ENCODE results near the gene MBD3L4.
"Not testable (repeated sequence)": the region's sequence is repeated elsewhere in the genome, so short reads cannot be mapped to it uniquely, and the experiment has no call there.

MBD3L4 gene

DNA sequence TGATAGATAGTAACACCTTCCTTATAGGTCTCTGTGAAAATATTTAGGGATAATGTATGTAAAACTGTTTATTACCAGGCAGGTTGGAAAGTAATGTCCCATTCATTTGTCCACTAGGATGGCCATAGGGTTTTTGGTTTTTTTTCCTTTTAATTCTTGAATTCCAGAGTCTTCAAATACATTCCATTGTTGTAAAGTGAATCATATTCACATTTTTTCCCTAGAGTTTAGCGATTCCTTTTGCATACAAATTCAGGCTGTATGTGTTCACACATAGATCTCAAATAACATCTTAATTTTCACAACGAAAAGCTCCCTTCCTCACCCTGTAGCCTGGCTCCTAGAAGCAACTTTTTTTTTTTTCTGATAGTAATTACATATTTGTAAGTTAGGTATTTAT lies 27.7 kb upstream of the MBD3L4 start:
- peaks cover 7% of the 10 kb centered on the region for H3K9me3 ChIP-seq (ENCODE audit: control insufficient read depth, low read length)
- H3K27ac ChIP-seq (ENCODE audit: low read depth, low read length, severe bottlenecking) = no peak overlapping the region
- no peak overlapping the region for H3K4me3 ChIP-seq (ENCODE audit: extremely low read depth, insufficient read depth, low read length, poor library complexity, severe bottlenecking)
- no peaks in the 10 kb centered on the region for H3K4me1 ChIP-seq (ENCODE audit: control insufficient read depth, insufficient read depth, low read length, poor library complexity, severe bottlenecking)
- H3K36me3 ChIP-seq (ENCODE audit: control insufficient read depth, insufficient read depth, low read length) = peaks cover 21% of the 10 kb centered on the region
- whole genome bisulfite sequencing, 2 experiments (ENCODE audit: insufficient coverage in 2 of 2) = 83 to 100% methylated on average over 1 of the region's 2 CpGs

DNA sequence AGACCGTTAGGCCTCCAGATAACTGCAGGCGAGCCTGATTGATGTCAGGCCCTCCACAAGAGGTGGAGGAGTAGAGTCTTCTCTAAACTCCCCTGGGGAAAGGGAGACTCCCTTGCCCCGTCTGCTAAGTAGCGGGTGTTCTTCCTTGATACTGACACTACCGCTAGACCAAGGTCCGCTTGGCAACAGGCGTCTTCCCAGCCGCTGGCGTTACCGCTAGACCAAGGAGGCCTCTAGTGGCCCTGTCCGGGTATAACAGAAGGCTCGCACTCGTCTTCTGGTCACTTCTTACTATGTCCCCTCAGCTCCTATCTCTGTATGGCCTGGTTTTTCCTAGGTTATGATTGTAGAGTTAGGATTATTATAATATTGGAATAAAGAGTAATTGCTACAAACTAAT lies 27.1 kb upstream of the MBD3L4 start:
- 40 to 52% methylated on average over 9 to 11 of the region's 13 CpGs for WGBS, 2 experiments (ENCODE audit: insufficient coverage in 2 of 2)
- not testable (repeated sequence) for H3K9me3 ChIP-seq (ENCODE audit: control insufficient read depth, low read length); H3K4me1 ChIP-seq (ENCODE audit: control insufficient read depth, insufficient read depth, low read length, poor library complexity, severe bottlenecking); H3K4me3 ChIP-seq (ENCODE audit: extremely low read depth, insufficient read depth, low read length, poor library complexity, severe bottlenecking); H3K27ac ChIP-seq (ENCODE audit: low read depth, low read length, severe bottlenecking)
- H3K36me3 ChIP-seq (ENCODE audit: control insufficient read depth, insufficient read depth, low read length) = peaks cover 16% of the 10 kb centered on the region

DNA sequence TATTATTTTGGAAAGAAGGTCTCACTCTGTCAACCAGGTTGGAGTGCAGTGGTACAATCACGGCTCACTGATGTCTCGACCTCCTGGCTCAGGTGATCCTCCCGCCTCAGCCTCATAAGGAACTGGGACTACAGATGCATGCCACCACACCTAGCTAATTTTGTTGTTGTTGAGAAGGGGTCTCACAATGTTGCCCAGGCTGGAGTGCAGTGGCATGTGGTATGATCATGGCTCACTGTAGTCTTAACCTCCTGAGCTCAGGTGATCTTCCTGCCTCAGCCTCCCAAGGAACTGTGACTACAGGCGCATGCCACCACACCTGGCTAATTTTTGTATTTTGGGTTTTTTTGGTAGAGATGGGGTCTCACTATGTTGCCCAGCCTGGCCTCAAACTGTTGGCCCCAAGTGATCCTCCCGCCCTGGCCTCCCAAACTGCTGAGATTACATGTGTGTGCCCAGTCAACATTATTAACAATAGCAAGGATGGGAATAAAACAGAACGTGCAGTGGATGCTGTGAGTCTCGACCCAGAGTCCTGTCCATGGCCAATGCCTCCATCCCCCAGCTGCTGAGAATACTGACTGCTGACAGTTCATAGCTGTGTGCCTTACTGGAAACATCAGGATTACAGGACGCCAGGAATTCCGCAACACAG lies 23.9 kb upstream of the MBD3L4 start:
- Histone ChIP-seq H3K4me3 (ENCODE audit: extremely low read depth, insufficient read depth, low read length, poor library complexity, severe bottlenecking) (no peak overlapping the region), H3K27ac (ENCODE audit: low read depth, low read length, severe bottlenecking) (no peak overlapping the region), H3K4me1 (ENCODE audit: control insufficient read depth, insufficient read depth, low read length, poor library complexity, severe bottlenecking) (no peaks in the 10 kb centered on the region), H3K36me3 (ENCODE audit: control insufficient read depth, insufficient read depth, low read length) (no peaks in the 10 kb centered on the region), H3K9me3 (ENCODE audit: control insufficient read depth, low read length) (peaks cover 7% of the 10 kb centered on the region)
- 81 to 92% methylated on average over 6 to 8 of the region's 9 CpGs for WGBS, 2 experiments (ENCODE audit: insufficient coverage in 2 of 2)

DNA sequence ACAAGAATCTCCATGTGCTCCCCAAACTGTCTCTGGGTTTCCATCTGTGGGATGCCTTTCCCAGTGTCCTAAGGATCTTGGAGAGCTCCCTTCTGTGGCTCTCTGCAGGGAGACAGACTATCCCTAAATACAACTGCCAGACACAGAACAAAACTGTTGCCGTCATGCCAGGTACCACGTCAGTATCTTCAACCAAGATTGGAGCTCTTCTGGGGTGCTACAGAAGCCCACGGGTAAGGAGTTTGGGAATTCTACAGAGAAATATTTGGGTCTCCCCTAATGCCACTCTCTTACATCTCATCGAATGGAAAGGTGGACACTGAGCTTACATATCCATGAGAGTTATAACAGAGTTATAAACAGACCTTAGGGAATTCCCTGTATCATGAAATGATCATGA lies 23.4 kb upstream of the MBD3L4 start:
- Histone ChIP-seq H3K9me3 (ENCODE audit: control insufficient read depth, low read length) (peaks cover 4% of the 10 kb centered on the region), H3K4me3 (ENCODE audit: extremely low read depth, insufficient read depth, low read length, poor library complexity, severe bottlenecking) (no peak overlapping the region), H3K4me1 (ENCODE audit: control insufficient read depth, insufficient read depth, low read length, poor library complexity, severe bottlenecking) (no peaks in the 10 kb centered on the region), H3K36me3 (ENCODE audit: control insufficient read depth, insufficient read depth, low read length) (no peaks in the 10 kb centered on the region), H3K27ac (ENCODE audit: low read depth, low read length, severe bottlenecking) (no peak overlapping the region)
- 76 to 80% methylated on average over 3 of the region's 4 CpGs for WGBS, 2 experiments (ENCODE audit: insufficient coverage in 2 of 2)

DNA sequence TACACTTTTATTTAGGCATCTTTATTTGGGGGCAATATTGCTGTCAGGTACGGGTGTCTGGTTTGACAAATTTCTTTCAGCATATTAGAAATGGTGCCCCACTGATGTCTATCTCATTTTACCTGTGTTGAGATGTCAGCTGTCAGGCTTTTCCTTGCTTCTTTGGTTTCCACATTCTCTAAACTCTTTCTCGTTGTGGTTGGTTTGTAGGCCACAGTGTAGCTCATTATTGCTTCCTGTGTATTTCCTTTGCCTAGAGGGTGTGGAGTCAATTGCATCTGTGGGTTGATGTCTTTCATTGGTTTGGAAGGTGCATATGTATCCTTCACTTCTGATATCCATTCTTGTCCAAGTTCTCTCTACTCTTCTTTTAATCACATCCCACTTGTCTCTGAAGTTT lies 20.0 kb upstream of the MBD3L4 start:
- H3K4me3 ChIP-seq (ENCODE audit: extremely low read depth, insufficient read depth, low read length, poor library complexity, severe bottlenecking); H3K4me1 ChIP-seq (ENCODE audit: control insufficient read depth, insufficient read depth, low read length, poor library complexity, severe bottlenecking); H3K9me3 ChIP-seq (ENCODE audit: control insufficient read depth, low read length); H3K36me3 ChIP-seq (ENCODE audit: control insufficient read depth, insufficient read depth, low read length); H3K27ac ChIP-seq (ENCODE audit: low read depth, low read length, severe bottlenecking): not testable (repeated sequence)
- 80% methylated on average over 1 of the region's 2 CpGs; no CpG with 5 or more reads in 1 of the 2 experiments for WGBS, 2 experiments (ENCODE audit: insufficient coverage in 2 of 2)

DNA sequence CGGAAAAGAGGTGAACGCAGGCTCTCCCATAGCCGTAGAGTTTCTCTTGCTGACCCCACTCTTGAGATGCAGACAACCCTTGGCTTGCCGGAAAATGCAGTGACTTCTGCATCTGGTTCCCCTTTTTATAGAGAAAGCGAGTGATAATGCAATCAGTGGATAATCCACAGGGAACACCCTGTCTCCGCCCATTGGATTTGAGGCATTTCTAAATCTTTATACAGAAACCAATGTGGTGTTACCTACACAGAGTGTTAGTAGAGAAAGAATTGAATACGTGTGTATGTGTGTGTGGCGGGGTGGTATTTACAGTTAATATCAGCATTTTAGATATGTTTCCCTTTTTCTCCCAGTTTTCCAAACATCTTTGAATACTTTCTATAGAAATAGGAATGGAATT lies 18.6 kb upstream of the MBD3L4 start, which contains the start of gene MBD3L3:
Gene MBD3L3 (minus strand): TSS at position 101 of the 400 bp plus-strand sequence. CDS start 71 bp downstream, at position 30.
- not testable (repeated sequence) for H3K4me1 ChIP-seq (ENCODE audit: control insufficient read depth, insufficient read depth, low read length, poor library complexity, severe bottlenecking); H3K27ac ChIP-seq (ENCODE audit: low read depth, low read length, severe bottlenecking); H3K9me3 ChIP-seq (ENCODE audit: control insufficient read depth, low read length); H3K36me3 ChIP-seq (ENCODE audit: control insufficient read depth, insufficient read depth, low read length); H3K4me3 ChIP-seq (ENCODE audit: extremely low read depth, insufficient read depth, low read length, poor library complexity, severe bottlenecking)
- no CpG with 5 or more reads among the region's 8 CpGs for WGBS, 2 experiments (ENCODE audit: insufficient coverage in 2 of 2)

DNA sequence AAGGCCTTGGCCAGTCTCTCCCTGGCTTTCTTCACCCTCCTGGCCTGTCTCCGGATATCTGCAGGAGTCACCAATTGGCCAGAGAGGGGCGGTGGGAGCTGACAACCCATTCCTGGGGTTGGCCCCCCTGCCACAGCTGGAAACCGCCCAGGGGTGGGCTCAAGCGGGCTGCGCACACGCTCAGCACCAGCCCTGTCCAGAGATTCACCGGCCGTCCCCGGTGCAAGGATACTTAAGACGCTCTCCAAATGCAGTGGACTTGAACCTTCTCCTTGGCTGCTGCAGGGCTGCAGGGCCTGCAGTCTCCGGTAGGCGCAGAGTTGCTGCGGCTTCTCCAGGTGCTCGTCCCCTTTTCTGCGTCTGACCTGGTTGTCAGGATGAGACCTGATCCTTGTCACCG lies 16.4 kb upstream of the MBD3L4 start:
- not testable (repeated sequence) for H3K9me3 ChIP-seq (ENCODE audit: control insufficient read depth, low read length); H3K4me3 ChIP-seq (ENCODE audit: extremely low read depth, insufficient read depth, low read length, poor library complexity, severe bottlenecking); H3K36me3 ChIP-seq (ENCODE audit: control insufficient read depth, insufficient read depth, low read length); H3K27ac ChIP-seq (ENCODE audit: low read depth, low read length, severe bottlenecking); H3K4me1 ChIP-seq (ENCODE audit: control insufficient read depth, insufficient read depth, low read length, poor library complexity, severe bottlenecking)
- WGBS, 2 experiments (ENCODE audit: insufficient coverage in 2 of 2) = 80 to 93% methylated on average over 2 to 3 of the region's 16 CpGs

DNA sequence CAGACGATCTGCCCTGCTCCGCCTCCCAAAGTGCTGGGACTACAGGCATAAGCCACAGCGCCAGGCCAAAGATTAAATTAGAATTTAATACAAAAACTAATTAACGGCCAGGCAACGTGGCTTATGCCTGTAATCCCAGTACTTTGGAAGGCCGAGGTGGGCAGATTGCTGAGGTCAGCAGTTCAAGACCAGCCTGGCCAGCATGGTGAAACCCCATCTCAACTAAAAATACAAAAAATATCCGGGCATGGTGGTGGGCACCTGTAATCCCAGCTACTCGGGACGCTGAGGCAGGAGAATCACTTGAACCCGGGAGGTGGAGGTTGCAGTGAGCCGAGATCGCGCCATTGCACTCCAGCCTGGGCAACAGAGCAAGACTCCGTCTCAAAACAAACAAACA lies 15.7 kb upstream of the MBD3L4 start:
- H3K27ac ChIP-seq (ENCODE audit: low read depth, low read length, severe bottlenecking); H3K4me1 ChIP-seq (ENCODE audit: control insufficient read depth, insufficient read depth, low read length, poor library complexity, severe bottlenecking); H3K36me3 ChIP-seq (ENCODE audit: control insufficient read depth, insufficient read depth, low read length); H3K4me3 ChIP-seq (ENCODE audit: extremely low read depth, insufficient read depth, low read length, poor library complexity, severe bottlenecking); H3K9me3 ChIP-seq (ENCODE audit: control insufficient read depth, low read length): not testable (repeated sequence)
- WGBS, 2 experiments (ENCODE audit: insufficient coverage in 2 of 2) = 78% methylated on average over 3 of the region's 14 CpGs; no CpG with 5 or more reads in 1 of the 2 experiments

DNA sequence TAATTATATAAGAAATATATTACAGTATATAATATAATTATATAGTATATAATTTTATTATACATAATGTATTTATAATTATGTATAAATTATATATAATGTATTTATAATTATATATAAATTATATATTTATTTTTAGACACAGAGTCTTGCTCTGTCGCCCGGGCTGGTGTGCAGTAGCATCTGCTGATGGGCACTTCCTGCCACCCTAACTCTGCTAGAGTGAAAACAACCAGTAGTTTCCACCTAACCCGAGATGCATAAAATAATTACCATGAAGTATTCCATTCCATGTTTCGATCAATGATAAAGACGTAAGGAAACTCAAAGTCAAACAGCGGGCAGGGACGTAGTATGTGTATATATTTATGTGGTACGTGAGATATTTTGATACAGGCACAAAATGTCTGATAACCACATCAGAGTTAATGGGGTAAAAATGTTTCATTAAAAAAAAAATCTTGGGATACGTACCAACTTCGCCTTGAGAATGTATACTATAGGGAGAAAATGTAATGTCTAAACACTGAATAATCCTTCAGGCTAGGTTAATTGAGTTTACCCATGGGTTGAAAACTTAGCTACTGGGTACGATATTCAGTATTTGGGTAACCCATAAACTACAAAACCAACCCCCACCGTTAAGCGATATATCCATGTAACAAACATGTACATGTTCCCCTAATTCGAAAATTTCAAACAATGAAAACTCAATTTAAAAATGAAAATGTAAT lies 14.8 kb upstream of the MBD3L4 start:
- H3K9me3 ChIP-seq (ENCODE audit: control insufficient read depth, low read length); H3K36me3 ChIP-seq (ENCODE audit: control insufficient read depth, insufficient read depth, low read length); H3K27ac ChIP-seq (ENCODE audit: low read depth, low read length, severe bottlenecking); H3K4me1 ChIP-seq (ENCODE audit: control insufficient read depth, insufficient read depth, low read length, poor library complexity, severe bottlenecking); H3K4me3 ChIP-seq (ENCODE audit: extremely low read depth, insufficient read depth, low read length, poor library complexity, severe bottlenecking): not testable (repeated sequence)
- WGBS, 2 experiments (ENCODE audit: insufficient coverage in 2 of 2) = 94 to 96% methylated on average over 3 to 4 of the region's 14 CpGs

DNA sequence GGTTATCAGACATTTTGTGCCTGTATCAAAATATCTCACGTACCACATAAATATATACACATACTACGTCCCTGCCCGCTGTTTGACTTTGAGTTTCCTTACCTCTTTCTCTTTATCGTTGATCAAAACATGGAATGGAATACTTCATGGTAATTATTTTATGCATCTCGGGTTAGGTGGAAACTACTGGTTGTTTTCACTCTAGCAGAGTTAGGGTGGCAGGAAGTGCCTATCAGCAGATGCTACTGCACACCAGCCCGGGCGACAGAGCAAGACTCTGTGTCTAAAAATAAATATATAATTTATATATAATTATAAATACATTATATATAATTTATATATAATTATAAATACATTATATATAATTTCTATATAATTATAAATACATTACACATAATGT lies 12.9 kb upstream of the MBD3L4 start:
- not testable (repeated sequence) for H3K9me3 ChIP-seq (ENCODE audit: control insufficient read depth, low read length); H3K27ac ChIP-seq (ENCODE audit: low read depth, low read length, severe bottlenecking); H3K36me3 ChIP-seq (ENCODE audit: control insufficient read depth, insufficient read depth, low read length); H3K4me3 ChIP-seq (ENCODE audit: extremely low read depth, insufficient read depth, low read length, poor library complexity, severe bottlenecking); H3K4me1 ChIP-seq (ENCODE audit: control insufficient read depth, insufficient read depth, low read length, poor library complexity, severe bottlenecking)
- no CpG with 5 or more reads among the region's 7 CpGs for WGBS, 2 experiments (ENCODE audit: insufficient coverage in 2 of 2)

DNA sequence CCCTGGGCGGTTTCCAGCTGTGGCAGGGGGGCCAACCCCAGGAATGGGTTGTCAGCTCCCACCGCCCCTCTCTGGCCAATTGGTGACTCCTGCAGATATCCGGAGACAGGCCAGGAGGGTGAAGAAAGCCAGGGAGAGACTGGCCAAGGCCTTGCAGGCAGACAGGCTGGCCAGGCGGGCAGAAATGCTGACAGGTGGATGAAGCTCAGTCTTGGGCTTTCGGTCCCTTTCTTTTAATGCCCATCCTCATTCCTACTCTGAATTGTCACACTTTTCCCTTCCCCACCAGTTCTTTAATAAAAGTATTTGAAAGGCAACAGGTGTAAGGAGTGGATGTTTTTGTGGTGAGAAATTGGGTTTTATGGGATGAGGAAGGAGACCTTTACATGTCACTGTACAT lies 11.4 kb upstream of the MBD3L4 start:
- H3K4me1 ChIP-seq (ENCODE audit: control insufficient read depth, insufficient read depth, low read length, poor library complexity, severe bottlenecking); H3K36me3 ChIP-seq (ENCODE audit: control insufficient read depth, insufficient read depth, low read length); H3K9me3 ChIP-seq (ENCODE audit: control insufficient read depth, low read length); H3K4me3 ChIP-seq (ENCODE audit: extremely low read depth, insufficient read depth, low read length, poor library complexity, severe bottlenecking); H3K27ac ChIP-seq (ENCODE audit: low read depth, low read length, severe bottlenecking): not testable (repeated sequence)
- WGBS, 2 experiments (ENCODE audit: insufficient coverage in 2 of 2) = no CpG with 5 or more reads among the region's 5 CpGs

All from mesodermal cell (in vitro differentiated cells).